K562 (cell line): Measurements from ENCODE around the gene HAUS7. TPM values are rescaled to one million over a fixed set of nuclear protein-coding genes. Genes with fewer than 3 reads are reported as not detected.

Experiments
- ATAC-seq: fragments of 200-7000 bp; cut with Tn5 transposase; 3 replicates; pipeline ENCODE4 v1.9.1; 2020; ENCODE audit warnings: moderate library complexity
- BruUV-seq: library from RNA; stranded (reverse); fragments of 400-500 nt; replicated peaks from 2 replicates; lab custom pipeline; 2021; lab: Mats Ljungman, UMichigan
- CTCF ChIA-PET: fragments of 300-600 bp; formaldehyde crosslinking; extraction: SDS; loops from one replicate; lab custom pipeline; 2021; ENCODE audit warnings: low intra/inter-chr PET ratio; lab: Yijun Ruan, JAX
- POLR2A ChIA-PET: fragments of 300-600, 350-650 bp; sonication (Branson Sonifier 250); formaldehyde crosslinking; extraction: SDS; loops from one replicate; lab custom pipeline; 2021; ENCODE audit warnings: antibody characterized with exemption, inconsistent platforms; lab: Yijun Ruan, JAX
- DNase-seq, 4 experiments: peaks; one replicate each; pipeline versions ENCODE4 v3.0.0 to v3.0.0-alpha.2; 2011 to 2018; ENCODE audit warnings: low spot score in 3 of 4, mixed read lengths in 3 of 4; ENCODE audit errors: extremely low read depth in 1 of 4
- FAIRE-seq: peaks from 2 replicates; lab custom pipeline; 2011; peaks lifted over from hg19 to GRCh38; lab: Jason Lieb, UNC
- H2AFZ ChIP-seq: 2 replicates; pipeline ENCODE4 v1.6.0; 2011; ENCODE audit warnings: low read depth, low read length, control low read depth, inconsistent platforms
- H3K27ac ChIP-seq: fragments of 200-600 bp; 3 replicates; pipeline ENCODE4 v1.8.0; 2011; ENCODE audit warnings: low read depth, mild to moderate bottlenecking, control low read depth, inconsistent platforms, low read length, moderate library complexity, mixed read lengths; ENCODE audit errors: extremely low read depth
- H3K27me3 ChIP-seq, 2 experiments: fragments of 300-600 bp in 1 of 2; 2 replicates in 1 of 2; 3 replicates in 1 of 2; pipeline versions ENCODE4 v1.6.0 to v1.8.0; 2011; ENCODE audit warnings: inconsistent platforms in 2 of 2, low read length in 2 of 2, mild to moderate bottlenecking in 1 of 2, mixed read lengths in 1 of 2, moderate library complexity in 1 of 2; ENCODE audit not compliant: control insufficient read depth in 2 of 2, insufficient read depth in 2 of 2
- H3K36me3 ChIP-seq: fragments of 300-600 bp; 3 replicates; pipeline ENCODE4 v1.8.0; 2011; ENCODE audit warnings: mild to moderate bottlenecking, low read length, inconsistent platforms; ENCODE audit not compliant: control insufficient read depth, insufficient read depth
- H3K4me1 ChIP-seq, 2 experiments: fragments of 200-600 bp in 1 of 2; replicated peaks in 1 of 2; 2 replicates in 1 of 2; 3 replicates in 1 of 2; pipeline versions ENCODE4 v1.5.1 to v1.8.0; 2011; ENCODE audit warnings: inconsistent platforms in 2 of 2, low read length in 2 of 2, mild to moderate bottlenecking in 1 of 2, mixed read lengths in 1 of 2, moderate library complexity in 1 of 2; ENCODE audit not compliant: control insufficient read depth in 2 of 2, insufficient read depth in 2 of 2
- H3K4me2 ChIP-seq: 2 replicates; pipeline ENCODE4 v1.6.1; 2011; ENCODE audit warnings: low read length, control low read depth, inconsistent platforms, mixed read lengths; ENCODE audit not compliant: insufficient read depth
- H3K4me3 ChIP-seq: fragments of 200-600 bp; sonication (generic), shearing (Covaris generic); 2 replicates; pipeline ENCODE4 v1.5.1; 2016; ENCODE audit warnings: control low read depth, inconsistent platforms
- H3K79me2 ChIP-seq: fragments of 200-600 bp; 3 replicates; pipeline ENCODE4 v1.8.0; 2011; ENCODE audit warnings: low read length, inconsistent platforms; ENCODE audit not compliant: control insufficient read depth, insufficient read depth
- H3K9ac ChIP-seq, 2 experiments: 2 replicates each; pipeline versions ENCODE4 v1.6.0 to v1.6.1; 2011; ENCODE audit warnings: low read depth in 2 of 2, low read length in 2 of 2, control low read depth in 1 of 2, inconsistent platforms in 1 of 2, mild to moderate bottlenecking in 1 of 2, mixed read lengths in 1 of 2; ENCODE audit not compliant: insufficient read depth in 1 of 2
- H3K9me1 ChIP-seq: one replicate; pipeline ENCODE4 v1.6.0; 2011; ENCODE audit warnings: inconsistent platforms, mild to moderate bottlenecking, low read length, moderate library complexity; ENCODE audit not compliant: control insufficient read depth, insufficient read depth
- H3K9me3 ChIP-seq: replicated peaks from 2 replicates; pipeline ENCODE4 v1.5.1; 2011; ENCODE audit warnings: low read depth, low read length, inconsistent platforms; ENCODE audit not compliant: control insufficient read depth, insufficient read depth
- H4K20me1 ChIP-seq: replicated peaks from 2 replicates; pipeline ENCODE4 v1.6.1; 2011; ENCODE audit warnings: low read length, inconsistent platforms, mixed read lengths; ENCODE audit not compliant: control insufficient read depth, insufficient read depth
- BRF2 ChIP-seq: IDR thresholded peaks from 3 replicates; pipeline ENCODE4 v1.6.1; 2011; ENCODE audit warnings: borderline replicate concordance, mild to moderate bottlenecking; ENCODE audit not compliant: insufficient read length, insufficient read depth
- FOXA3 ChIP-seq, 2 experiments: fragments of 450-650 bp in 1 of 2; sonication (generic) in 1 of 2; formaldehyde crosslinking; IDR thresholded peaks in 1 of 2; conservative IDR thresholded peaks in 1 of 2; 2 replicates each; pipeline versions ENCODE4 v1.4.0 to v1.8.0; 2020 to 2022; ENCODE audit warnings: mild to moderate bottlenecking in 2 of 2, missing genetic modification reagents in 1 of 2
- HNRNPL ChIP-seq: fragments of 200-400 bp; formaldehyde crosslinking; IDR thresholded peaks from 2 replicates; pipeline ENCODE4 v1.6.1; 2017; ENCODE audit warnings: low read depth, mild to moderate bottlenecking, low read length
- HOXB6 ChIP-seq: fragments of 250-450 bp; sonication (Bioruptor Pico); IDR thresholded peaks from 2 replicates; pipeline ENCODE4 v1.5.1; 2022; ENCODE audit warnings: mild to moderate bottlenecking, borderline replicate concordance
- WGBS: fragments of 100-300 bp; shearing (Covaris generic); methylation state at CpG from one replicate; pipeline ENCODE4 v1.1.6; 2016; ENCODE audit warnings: low coverage, mixed read lengths; ENCODE audit not compliant: insufficient coverage; ENCODE audit errors: missing lambda C conversion rate; 5-methylcytosine and 5-hydroxymethylcytosine counted together
- in situ Hi-C: fragments of 300-500 bp; cut with MboI; formaldehyde crosslinking; loops from 4 replicates; pipeline ENCODE4 v1.15.0; 2018; ENCODE audit warnings: inconsistent platforms, mixed read lengths
- intact Hi-C: fragments of 100-400 bp; cut with micrococcal nuclease; formaldehyde crosslinking; loops from 2 replicates; pipeline ENCODE4 v1.14.2; 2022
- polyA plus RNA-seq, 8 experiments: library from polyadenylated mRNA; depleted of rRNA in 4 of 8; stranded (reverse) in 5 of 8; unstranded in 3 of 8; fragments of >200 nt; fragmentation: Nextera tagmentation in 2 of 8; fragmentation: Illumina TruSeq in 1 of 8; extraction: Ambion mirVana in 2 of 8; extraction: Trizol in 1 of 8; gene quantifications; 2 replicates each; pipeline versions ENCODE4 v1.2.1 to v1.2.3, GENCODE V29; 2011 to 2014; ENCODE audit warnings: inconsistent platforms in 1 of 8, missing spikeins in 1 of 8
- total RNA-seq, 7 experiments: library from RNA; depleted of rRNA in 6 of 7; stranded (reverse); fragments of >200 nt in 6 of 7; fragmentation: Illumina TruSeq in 2 of 7; extraction: Trizol in 2 of 7; gene quantifications; 2 replicates each; pipeline versions ENCODE4 v1.2.1 to v1.2.3, GENCODE V29; 2011 to 2021; ENCODE audit warnings: low replicate concordance in 1 of 7

Gene HAUS7
- total and polyA plus RNA-seq, 9 of the 15 experiments (the other 6 are each of a cell fraction or from before 2014, with no cell fraction given) = 10.0 to 94.9 (median 48.8) TPM

DNA sequence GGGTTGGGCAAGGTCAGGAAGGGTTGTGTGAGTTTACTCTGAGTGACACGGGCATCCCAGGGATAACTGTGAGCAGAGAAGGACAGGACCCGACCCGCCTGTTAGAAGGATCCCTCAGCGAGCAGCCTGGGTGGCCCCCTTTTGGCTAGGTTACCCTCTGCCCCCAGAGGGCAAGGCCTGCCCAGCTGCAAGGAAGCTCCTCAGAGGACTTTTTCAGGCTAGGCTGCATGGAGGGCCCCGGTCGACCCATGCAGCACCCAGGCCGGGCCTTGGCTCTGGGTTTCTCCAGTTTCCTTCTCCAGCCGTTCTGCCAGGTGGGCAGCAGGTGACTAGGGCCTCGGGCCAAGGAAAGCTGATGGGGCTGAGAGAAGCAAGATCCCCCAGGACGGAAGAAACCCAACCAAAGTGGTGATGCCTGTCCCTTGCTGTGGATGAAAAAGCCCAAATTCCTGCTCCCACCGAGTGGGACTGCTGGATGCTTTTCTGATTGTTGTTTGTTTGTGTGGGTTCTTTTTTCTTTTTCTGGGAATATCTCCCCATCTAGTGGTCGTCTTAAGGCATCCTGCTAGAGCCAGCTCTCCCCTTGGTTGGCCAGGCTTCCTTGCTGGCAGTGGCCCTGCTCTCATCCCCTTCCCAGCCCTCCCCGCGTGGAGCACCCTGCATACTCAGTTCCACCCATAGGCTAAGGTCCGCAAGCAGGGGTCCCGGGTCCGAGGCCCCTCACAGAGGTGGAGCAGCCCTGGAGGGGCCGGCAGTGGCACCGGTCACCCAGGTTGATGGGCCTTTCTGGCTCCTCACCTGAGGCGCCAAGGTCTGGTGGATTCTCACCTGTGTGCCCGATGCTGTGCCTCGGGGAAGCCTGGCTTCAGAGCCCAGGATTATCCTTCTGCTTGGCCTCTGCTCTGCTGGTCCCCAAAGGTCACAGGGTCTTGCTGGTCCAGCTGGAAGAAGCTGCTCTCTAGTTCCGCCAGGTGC lies 57.3 kb downstream of the HAUS7 start (continued):
- TF ChIP-seq BRF2 (no peak), HOXB6 (CRISPR knock-in tag) (no peak)

GRCh38 chrX:153411988-153412574 lies 58.3 kb downstream of the HAUS7 start:
- Histone ChIP-seq H3K36me3 (no peaks in the 10 kb centered on the region), H3K79me2 (peaks cover 14% of the 10 kb centered on the region), H2AFZ (peak overlapping the region; percentile 93), H3K9me1 (no peaks in the 10 kb centered on the region), H3K9ac (peak overlapping the region; percentile 60 to 91; a peak in 3 of 4 replicates), H3K9me3 (no peaks in the 10 kb centered on the region), H3K27me3 (no peaks in the 10 kb centered on the region), H4K20me1 (no peaks in the 10 kb centered on the region), H3K27ac (no peak overlapping the region), H3K4me2 (peak overlapping the region; percentile 78), H3K4me3 (peak overlapping the region; percentile 61), H3K4me1 (peaks cover 21 to 64% of the 10 kb centered on the region in 2 experiments)
- intact Hi-C loops (no loop called here), in situ Hi-C loops (no loop called here)
- WGBS = 59% methylated on average over 6 of the region's 17 CpGs
- no TSS peak for BruUV-seq
- DNase-seq = no peak
- POLR2A ChIA-PET = no interaction called here
- FAIRE-seq = no peak
- no peak for TF ChIP-seq FOXA3 (CRISPR knock-in tag; conservative IDR thresholded peaks at IDR 0.05 in 1 of 2, IDR thresholded peaks at IDR 0.05 in 1 of 2)
- TF ChIP-seq HNRNPL = 0 out of 2 replicates have a peak, but pooled peaks have one; percentile 25
- CTCF ChIA-PET = no interaction called here
- ATAC-seq = no peak
